ENCODE measurements around the gene ABI3. TPM values are rescaled to one million over a fixed set of nuclear protein-coding genes. Genes with fewer than 3 reads are reported as not detected.
"Not testable (repeated sequence)": the region's sequence is repeated elsewhere in the genome, so short reads cannot be mapped to it uniquely, and the experiment has no call there.

Gene ABI3
- total RNA-seq, 1 experiment from 2014 or later, result not detected

DNA sequence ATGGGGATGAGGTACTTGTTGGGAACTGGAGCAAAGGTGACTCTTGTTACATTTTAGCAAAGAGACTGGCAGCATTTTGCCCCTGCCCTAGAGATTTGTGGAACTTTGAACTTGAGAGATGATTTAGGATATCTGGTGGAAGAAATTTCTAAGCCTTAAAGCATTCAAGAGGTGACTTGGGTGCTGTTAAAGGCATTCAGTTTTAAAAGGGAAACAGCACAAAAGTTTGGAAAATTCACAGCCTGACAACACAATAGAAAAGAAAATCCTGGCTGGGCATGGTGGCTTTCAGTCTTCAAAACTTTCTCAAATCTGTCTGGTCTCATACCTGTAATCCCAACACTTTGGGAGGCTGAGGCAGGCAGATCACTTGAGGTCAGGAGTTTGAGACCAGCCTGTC lies 26.0 kb upstream of the ABI3 start:
- ATAC-seq; H3K9me3 ChIP-seq (ENCODE audit: control insufficient read depth, insufficient read depth, low read depth, low read length); H3K36me3 ChIP-seq (ENCODE audit: control insufficient read depth, insufficient read depth, low read length); H3K4me3 ChIP-seq (ENCODE audit: low read depth in 2 of 2, low read length in 2 of 2); in situ Hi-C loops (cut with HindIII; ENCODE audit: low pct_unique_long_range_greater_than_20kb, low sequenced_read_pairs); BruUV-seq (replicated peaks); DNase-seq (ENCODE audit: low read depth, low spot score); H3K27me3 ChIP-seq (ENCODE audit: control insufficient read depth, insufficient read depth, low read length); intact Hi-C loops (cut with micrococcal nuclease; ENCODE audit: unreplicated experiment); POLR2A ChIA-PET; H3K27ac ChIP-seq (ENCODE audit: low read length); H3K4me1 ChIP-seq (ENCODE audit: control insufficient read depth, insufficient read depth, low read length): not testable (repeated sequence)
- CTCF ChIA-PET, result interaction anchor here (0.6 kb wide), 1 partner anchor 137 kb away, joined by 7 read pairs; no protein-coding TSS in a partner anchor

DNA sequence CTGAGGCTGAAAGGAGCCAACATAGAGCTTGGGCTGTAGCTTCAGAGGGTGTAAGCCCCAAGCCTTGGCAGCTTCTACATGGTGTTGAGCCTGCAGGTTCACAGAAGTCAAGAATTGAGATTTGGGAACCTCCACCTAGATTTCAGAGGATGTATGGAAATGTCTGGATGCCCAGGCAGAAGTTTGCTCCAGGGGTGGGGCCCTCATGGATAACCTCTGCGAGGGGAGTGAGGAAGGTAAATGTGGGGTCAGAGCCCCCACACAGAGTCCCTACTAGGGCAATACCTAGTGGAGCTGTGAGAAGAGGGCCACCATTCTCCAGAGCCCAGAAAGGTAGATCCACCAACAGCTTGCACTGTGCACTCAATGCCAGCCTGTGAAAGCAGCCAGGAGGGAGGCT lies 25.1 kb upstream of the ABI3 start:
- H3K4me3 ChIP-seq (ENCODE audit: low read depth in 2 of 2, low read length in 2 of 2); H3K27me3 ChIP-seq (ENCODE audit: control insufficient read depth, insufficient read depth, low read length); H3K36me3 ChIP-seq (ENCODE audit: control insufficient read depth, insufficient read depth, low read length); intact Hi-C loops (cut with micrococcal nuclease; ENCODE audit: unreplicated experiment); DNase-seq (ENCODE audit: low read depth, low spot score); POLR2A ChIA-PET; BruUV-seq (replicated peaks); H3K4me1 ChIP-seq (ENCODE audit: control insufficient read depth, insufficient read depth, low read length); H3K27ac ChIP-seq (ENCODE audit: low read length); H3K9me3 ChIP-seq (ENCODE audit: control insufficient read depth, insufficient read depth, low read depth, low read length); ATAC-seq; in situ Hi-C loops (cut with HindIII; ENCODE audit: low pct_unique_long_range_greater_than_20kb, low sequenced_read_pairs): not testable (repeated sequence)
- CTCF ChIA-PET, result interaction anchor here (0.6 kb wide), 1 partner anchor 126 kb away, joined by 5 read pairs; no protein-coding TSS in a partner anchor

DNA sequence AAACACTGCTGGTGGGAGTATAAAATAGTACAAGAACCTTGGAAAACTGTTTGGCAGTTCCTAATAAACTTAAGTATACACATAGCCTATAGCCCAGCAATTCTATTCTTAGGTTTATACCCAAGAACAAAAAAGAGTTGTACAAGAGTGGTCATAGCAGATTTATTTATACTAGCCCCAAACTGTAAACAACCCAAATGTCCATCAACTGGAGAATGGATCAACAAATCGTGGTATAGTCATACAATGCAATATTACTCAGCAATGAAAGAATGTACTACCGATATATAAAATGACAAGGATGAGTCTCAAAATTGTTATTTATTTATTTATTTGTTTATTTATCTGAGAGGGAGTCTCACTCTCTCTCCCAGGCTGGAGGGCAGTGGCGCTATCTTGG lies 23.2 kb upstream of the ABI3 start:
- TF ChIP-seq, protein P1, sequence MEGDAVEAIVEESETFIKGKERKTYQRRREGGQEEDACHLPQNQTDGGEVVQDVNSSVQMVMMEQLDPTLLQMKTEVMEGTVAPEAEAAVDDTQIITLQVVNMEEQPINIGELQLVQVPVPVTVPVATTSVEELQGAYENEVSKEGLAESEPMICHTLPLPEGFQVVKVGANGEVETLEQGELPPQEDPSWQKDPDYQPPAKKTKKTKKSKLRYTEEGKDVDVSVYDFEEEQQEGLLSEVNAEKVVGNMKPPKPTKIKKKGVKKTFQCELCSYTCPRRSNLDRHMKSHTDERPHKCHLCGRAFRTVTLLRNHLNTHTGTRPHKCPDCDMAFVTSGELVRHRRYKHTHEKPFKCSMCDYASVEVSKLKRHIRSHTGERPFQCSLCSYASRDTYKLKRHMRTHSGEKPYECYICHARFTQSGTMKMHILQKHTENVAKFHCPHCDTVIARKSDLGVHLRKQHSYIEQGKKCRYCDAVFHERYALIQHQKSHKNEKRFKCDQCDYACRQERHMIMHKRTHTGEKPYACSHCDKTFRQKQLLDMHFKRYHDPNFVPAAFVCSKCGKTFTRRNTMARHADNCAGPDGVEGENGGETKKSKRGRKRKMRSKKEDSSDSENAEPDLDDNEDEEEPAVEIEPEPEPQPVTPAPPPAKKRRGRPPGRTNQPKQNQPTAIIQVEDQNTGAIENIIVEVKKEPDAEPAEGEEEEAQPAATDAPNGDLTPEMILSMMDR (IDR thresholded peaks at IDR 0.05), result no peak
- no peak for TF ChIP-seq POLR2AphosphoS5 (IDR thresholded peaks at IDR 0.05; ENCODE audit: low read depth, low read length)
- no peak for TF ChIP-seq SIN3A (IDR thresholded peaks at IDR 0.05; ENCODE audit: borderline replicate concordance, insufficient read depth, low read depth, low read length)
- no peak for TF ChIP-seq TCF7L2 (IDR thresholded peaks at IDR 0.05; ENCODE audit: low read depth, low read length)
- TF ChIP-seq, protein P2, sequence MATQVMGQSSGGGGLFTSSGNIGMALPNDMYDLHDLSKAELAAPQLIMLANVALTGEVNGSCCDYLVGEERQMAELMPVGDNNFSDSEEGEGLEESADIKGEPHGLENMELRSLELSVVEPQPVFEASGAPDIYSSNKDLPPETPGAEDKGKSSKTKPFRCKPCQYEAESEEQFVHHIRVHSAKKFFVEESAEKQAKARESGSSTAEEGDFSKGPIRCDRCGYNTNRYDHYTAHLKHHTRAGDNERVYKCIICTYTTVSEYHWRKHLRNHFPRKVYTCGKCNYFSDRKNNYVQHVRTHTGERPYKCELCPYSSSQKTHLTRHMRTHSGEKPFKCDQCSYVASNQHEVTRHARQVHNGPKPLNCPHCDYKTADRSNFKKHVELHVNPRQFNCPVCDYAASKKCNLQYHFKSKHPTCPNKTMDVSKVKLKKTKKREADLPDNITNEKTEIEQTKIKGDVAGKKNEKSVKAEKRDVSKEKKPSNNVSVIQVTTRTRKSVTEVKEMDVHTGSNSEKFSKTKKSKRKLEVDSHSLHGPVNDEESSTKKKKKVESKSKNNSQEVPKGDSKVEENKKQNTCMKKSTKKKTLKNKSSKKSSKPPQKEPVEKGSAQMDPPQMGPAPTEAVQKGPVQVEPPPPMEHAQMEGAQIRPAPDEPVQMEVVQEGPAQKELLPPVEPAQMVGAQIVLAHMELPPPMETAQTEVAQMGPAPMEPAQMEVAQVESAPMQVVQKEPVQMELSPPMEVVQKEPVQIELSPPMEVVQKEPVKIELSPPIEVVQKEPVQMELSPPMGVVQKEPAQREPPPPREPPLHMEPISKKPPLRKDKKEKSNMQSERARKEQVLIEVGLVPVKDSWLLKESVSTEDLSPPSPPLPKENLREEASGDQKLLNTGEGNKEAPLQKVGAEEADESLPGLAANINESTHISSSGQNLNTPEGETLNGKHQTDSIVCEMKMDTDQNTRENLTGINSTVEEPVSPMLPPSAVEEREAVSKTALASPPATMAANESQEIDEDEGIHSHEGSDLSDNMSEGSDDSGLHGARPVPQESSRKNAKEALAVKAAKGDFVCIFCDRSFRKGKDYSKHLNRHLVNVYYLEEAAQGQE (IDR thresholded peaks at IDR 0.05; ENCODE audit: insufficient read depth in 1 of 2, low read depth in 2 of 2, low read length in 1 of 2), result no peak
- ATAC-seq (no peak), DNase-seq (ENCODE audit: low read depth, low spot score) (no peak)
- no peaks in the 10 kb centered on the region for H3K27me3 ChIP-seq (ENCODE audit: control insufficient read depth, insufficient read depth, low read length)
- H3K9me3 ChIP-seq (ENCODE audit: control insufficient read depth, insufficient read depth, low read depth, low read length), result no peaks in the 10 kb centered on the region; the same call in 1 of the 2 replicates
- no peak overlapping the region for H3K4me3 ChIP-seq (ENCODE audit: low read depth in 2 of 2, low read length in 2 of 2)
- no TSS peak for BruUV-seq (replicated peaks)
- ChIA-PET CTCF (no interaction called here), POLR2A (no interaction called here)
- intact Hi-C loops (cut with micrococcal nuclease; ENCODE audit: unreplicated experiment), result no loop called here
- in situ Hi-C loops (cut with HindIII; ENCODE audit: low pct_unique_long_range_greater_than_20kb, low sequenced_read_pairs), result no loop called here
- no peaks in the 10 kb centered on the region for H3K36me3 ChIP-seq (ENCODE audit: control insufficient read depth, insufficient read depth, low read length)
- H3K27ac ChIP-seq (ENCODE audit: low read length), result no peak overlapping the region
- H3K4me1 ChIP-seq (ENCODE audit: control insufficient read depth, insufficient read depth, low read length), result peaks cover 10% of the 10 kb centered on the region

Data from Panc1 (cell line).